A549 (cell line): ENCODE measurements around the gene PRG3. TPM values are rescaled to one million over a fixed set of nuclear protein-coding genes. Genes with fewer than 3 reads are reported as not detected.

Experiments
- ATAC-seq, 2 experiments: fragments of 200-7000 bp in 1 of 2; fragments of >200 bp in 1 of 2; cut with Nextera tagmentation in 1 of 2; cut with Tn5 transposase in 1 of 2; 3 replicates each; pipeline versions ENCODE4 v1.8.0 to v1.9.1; 2018 to 2020; ENCODE audit warnings: mild to moderate bottlenecking in 1 of 2, moderate library complexity in 1 of 2
- CTCF ChIA-PET: fragments of 300-600 bp; sonication (Branson Sonifier 250); formaldehyde crosslinking; extraction: SDS; loops from one replicate; lab custom pipeline; 2021; ENCODE audit warnings: antibody characterized with exemption, inconsistent platforms; lab: Yijun Ruan, JAX
- POLR2A ChIA-PET: fragments of 350-600 bp; formaldehyde crosslinking; extraction: SDS; loops from one replicate; lab custom pipeline; 2021; ENCODE audit warnings: antibody characterized with exemption, inconsistent platforms; lab: Yijun Ruan, JAX
- DNase-seq, 2 experiments: peaks; one replicate each; pipeline versions ENCODE4 v3.0.0 to v3.0.0-alpha.2; 2011 to 2016; ENCODE audit warnings: low read depth in 1 of 2, low spot score in 1 of 2
- FAIRE-seq: peaks from 2 replicates; lab custom pipeline; 2011; peaks lifted over from hg19 to GRCh38; lab: Jason Lieb, UNC
- H3K27ac ChIP-seq, 2 experiments: fragments of >200 bp; sonication (Bioruptor Twin); formaldehyde crosslinking; 3 replicates each; pipeline ENCODE4 v1.5.1; 2016 to 2017
- H3K4me1 ChIP-seq: fragments of >200 bp; sonication (Bioruptor Twin); formaldehyde crosslinking; 3 replicates; pipeline ENCODE4 v1.6.1; 2016
- H3K4me2 ChIP-seq: fragments of >200 bp; sonication (Bioruptor Twin); formaldehyde crosslinking; 3 replicates; pipeline ENCODE4 v1.6.1; 2016
- H3K4me3 ChIP-seq: fragments of >200 bp; sonication (Bioruptor Twin); formaldehyde crosslinking; 3 replicates; pipeline ENCODE4 v1.5.1; 2016
- H3K9me3 ChIP-seq: fragments of >200 bp; sonication (Bioruptor Twin); formaldehyde crosslinking; 3 replicates; pipeline ENCODE4 v1.6.1; 2016
- BHLHE40 ChIP-seq: IDR thresholded peaks from 2 replicates; pipeline ENCODE4 v1.6.1; 2012; ENCODE audit warnings: low read depth, low read length, inconsistent platforms
- CEBPB ChIP-seq, 2 experiments: fragments of >200 bp in 1 of 2; sonication (Bioruptor Twin) in 1 of 2; formaldehyde crosslinking in 1 of 2; IDR thresholded peaks; 2 replicates each; pipeline ENCODE4 v1.6.1; 2012 to 2016
- EHF ChIP-seq: fragments of 250-450 bp; sonication (Bioruptor Pico); IDR thresholded peaks from 2 replicates; pipeline ENCODE4 v1.5.0; 2020; ENCODE audit warnings: mild to moderate bottlenecking
- FOSL2 ChIP-seq, 2 experiments: fragments of 450-650 bp in 1 of 2; fragments of >200 bp in 1 of 2; sonication (Bioruptor Twin) in 1 of 2; formaldehyde crosslinking; IDR thresholded peaks; 2 replicates each; pipeline versions ENCODE4 v1.5.0 to v1.6.1; 2016 to 2020; ENCODE audit warnings: mild to moderate bottlenecking in 1 of 2, moderate library complexity in 1 of 2
- HES2 ChIP-seq: fragments of >200 bp; sonication (Bioruptor Twin); formaldehyde crosslinking; IDR thresholded peaks from 2 replicates; pipeline ENCODE4 v1.6.1; 2016
- HEYL ChIP-seq: fragments of 250-450 bp; sonication (Bioruptor Pico); IDR thresholded peaks from 2 replicates; pipeline ENCODE4 v1.8.0; 2021; ENCODE audit warnings: mild to moderate bottlenecking, moderate library complexity
- HOXB13 ChIP-seq: fragments of 250-450 bp; sonication (Bioruptor Pico); IDR thresholded peaks from 2 replicates; pipeline ENCODE4 v1.5.0; 2020; ENCODE audit warnings: low read depth, mild to moderate bottlenecking, moderate library complexity
- MAZ ChIP-seq: fragments of 150-350 bp; IDR thresholded peaks from 2 replicates; pipeline ENCODE4 v1.6.1; 2014; ENCODE audit warnings: antibody characterized with exemption, low read depth, low read length, borderline replicate concordance
- MYC ChIP-seq: IDR thresholded peaks from 2 replicates; pipeline ENCODE4 v1.6.1; 2012; ENCODE audit warnings: mild to moderate bottlenecking, inconsistent platforms, low read length, improper control_type of control experiment, borderline replicate concordance
- PBX3 ChIP-seq: IDR thresholded peaks from 2 replicates; pipeline ENCODE4 v1.6.1; 2012
- RARB ChIP-seq: fragments of 250-450 bp; sonication (Bioruptor Pico); IDR thresholded peaks from 2 replicates; pipeline ENCODE4 v1.8.0; 2021; ENCODE audit warnings: mild to moderate bottlenecking, moderate library complexity
- RFX5 ChIP-seq: fragments of 450-650 bp; IDR thresholded peaks from 2 replicates; pipeline ENCODE4 v1.7.1; 2014; ENCODE audit warnings: antibody characterized with exemption, mild to moderate bottlenecking, moderate library complexity
- WGBS: methylation state at CpG from one replicate; pipeline ENCODE4 v1.1.6; 2017; ENCODE audit errors: missing lambda C conversion rate; 5-methylcytosine and 5-hydroxymethylcytosine counted together
- polyA plus RNA-seq, 4 experiments: library from polyadenylated mRNA; depleted of rRNA in 3 of 4; stranded (reverse); fragments of >200 nt; fragmentation: RNase III in 1 of 4; extraction: RNeasy Plus Mini Kit Qiagen cat#74134 plus additional on column Dnase treatment in 1 of 4; gene quantifications; 2 replicates in 3 of 4; 3 replicates in 1 of 4; pipeline ENCODE4 v1.2.3, GENCODE V29; 2011 to 2017
- TF ChIP-seq, protein P1 (sequence below): fragments of 250-450 bp; sonication (Bioruptor Pico); IDR thresholded peaks from 2 replicates; pipeline ENCODE4 v1.5.0; 2021; ENCODE audit warnings: mild to moderate bottlenecking, moderate library complexity, borderline replicate concordance
- TF ChIP-seq, protein P2 (sequence below): fragments of >200 bp; sonication (Bioruptor Twin); formaldehyde crosslinking; IDR thresholded peaks from 3 replicates; pipeline ENCODE4 v1.6.1; 2016
- TF ChIP-seq, protein P3 (sequence below): IDR thresholded peaks from 2 replicates; pipeline ENCODE4 v1.6.1; 2012
- TF ChIP-seq, protein P4 (sequence below): fragments of 250-450 bp; sonication (Bioruptor Pico); IDR thresholded peaks from 2 replicates; pipeline ENCODE4 v1.5.0; 2020; ENCODE audit warnings: low read depth, mild to moderate bottlenecking, moderate library complexity

Gene PRG3
- polyA plus RNA-seq, 2 of the 4 experiments (the other 2 are of a cell fraction): not detected

- H3K4me2 ChIP-seq: no peak overlapping the region
- ChIA-PET CTCF (interaction anchor here (1.0 to 1.7 kb wide), 6 partner anchors 10 to 197 kb away, joined by 3 to 5 read pairs (median 3); no protein-coding TSS in a partner anchor), POLR2A (interaction anchor here (1.1 kb wide), 1 partner anchor 19 kb away, joined by 4 read pairs; no protein-coding TSS in a partner anchor)
- H3K27ac ChIP-seq: no peak overlapping the region
- WGBS: 97% methylated on average over 9 of the region's 9 CpGs
- H3K4me3 ChIP-seq: no peak overlapping the region
- H3K9me3 ChIP-seq: no peaks in the 10 kb centered on the region
- TF ChIP-seq CEBPB (IDR thresholded peaks at IDR 0.05) (no peak), FOSL2 (IDR thresholded peaks at IDR 0.05) (no peak), FOSL2 (CRISPR knock-in tag; IDR thresholded peaks at IDR 0.05) (0 out of 2 replicates have a peak, but pooled peaks have one; percentile 5)
- peaks cover 26% of the 10 kb centered on the region for H3K4me1 ChIP-seq
- no peak for ATAC-seq
- FAIRE-seq: no peak
- DNase-seq: no peak
These were observed 50.9 kb downstream of the PRG3 start for GRCh38 chr11:57330029-57330428.

GRCh38 chr11:57327721-57328120 lies 53.2 kb downstream of the PRG3 start:
- H3K4me2 ChIP-seq: no peak overlapping the region
- FAIRE-seq: no peak
- peaks cover 24% of the 10 kb centered on the region for H3K4me1 ChIP-seq
- POLR2A ChIA-PET: no interaction called here
- H3K27ac ChIP-seq: no peak overlapping the region
- DNase-seq: no peak
- 95% methylated on average over 5 of the region's 5 CpGs for WGBS
- ATAC-seq: no peak
- CTCF ChIA-PET: interaction anchor here (0.6 to 2.9 kb wide), 5 partner anchors 10 to 487 kb away, joined by 3 to 12 read pairs (median 4); partner anchors contain the start of gene P2RX3
- TF ChIP-seq RFX5 (no peak), HOXB13 (CRISPR knock-in tag) (no peak), RARB (no peak), EHF (CRISPR knock-in tag) (no peak), HEYL (no peak), PBX3 (no peak), MAZ (no peak), CEBPB (IDR thresholded peaks at IDR 0.05) (no peak), MYC (no peak), HES2 (no peak), BHLHE40 (no peak)
- TF ChIP-seq, protein P1, sequence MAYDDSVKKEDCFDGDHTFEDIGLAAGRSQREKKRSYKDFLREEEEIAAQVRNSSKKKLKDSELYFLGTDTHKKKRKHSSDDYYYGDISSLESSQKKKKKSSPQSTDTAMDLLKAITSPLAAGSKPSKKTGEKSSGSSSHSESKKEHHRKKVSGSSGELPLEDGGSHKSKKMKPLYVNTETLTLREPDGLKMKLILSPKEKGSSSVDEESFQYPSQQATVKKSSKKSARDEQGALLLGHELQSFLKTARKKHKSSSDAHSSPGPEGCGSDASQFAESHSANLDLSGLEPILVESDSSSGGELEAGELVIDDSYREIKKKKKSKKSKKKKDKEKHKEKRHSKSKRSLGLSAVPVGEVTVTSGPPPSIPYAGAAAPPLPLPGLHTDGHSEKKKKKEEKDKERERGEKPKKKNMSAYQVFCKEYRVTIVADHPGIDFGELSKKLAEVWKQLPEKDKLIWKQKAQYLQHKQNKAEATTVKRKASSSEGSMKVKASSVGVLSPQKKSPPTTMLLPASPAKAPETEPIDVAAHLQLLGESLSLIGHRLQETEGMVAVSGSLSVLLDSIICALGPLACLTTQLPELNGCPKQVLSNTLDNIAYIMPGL: no peak
- TF ChIP-seq, protein P2, sequence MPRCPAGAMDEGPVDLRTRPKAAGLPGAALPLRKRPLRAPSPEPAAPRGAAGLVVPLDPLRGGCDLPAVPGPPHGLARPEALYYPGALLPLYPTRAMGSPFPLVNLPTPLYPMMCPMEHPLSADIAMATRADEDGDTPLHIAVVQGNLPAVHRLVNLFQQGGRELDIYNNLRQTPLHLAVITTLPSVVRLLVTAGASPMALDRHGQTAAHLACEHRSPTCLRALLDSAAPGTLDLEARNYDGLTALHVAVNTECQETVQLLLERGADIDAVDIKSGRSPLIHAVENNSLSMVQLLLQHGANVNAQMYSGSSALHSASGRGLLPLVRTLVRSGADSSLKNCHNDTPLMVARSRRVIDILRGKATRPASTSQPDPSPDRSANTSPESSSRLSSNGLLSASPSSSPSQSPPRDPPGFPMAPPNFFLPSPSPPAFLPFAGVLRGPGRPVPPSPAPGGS: no peak
- TF ChIP-seq, protein P3, sequence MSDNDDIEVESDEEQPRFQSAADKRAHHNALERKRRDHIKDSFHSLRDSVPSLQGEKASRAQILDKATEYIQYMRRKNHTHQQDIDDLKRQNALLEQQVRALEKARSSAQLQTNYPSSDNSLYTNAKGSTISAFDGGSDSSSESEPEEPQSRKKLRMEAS: no peak
- TF ChIP-seq, protein P4, sequence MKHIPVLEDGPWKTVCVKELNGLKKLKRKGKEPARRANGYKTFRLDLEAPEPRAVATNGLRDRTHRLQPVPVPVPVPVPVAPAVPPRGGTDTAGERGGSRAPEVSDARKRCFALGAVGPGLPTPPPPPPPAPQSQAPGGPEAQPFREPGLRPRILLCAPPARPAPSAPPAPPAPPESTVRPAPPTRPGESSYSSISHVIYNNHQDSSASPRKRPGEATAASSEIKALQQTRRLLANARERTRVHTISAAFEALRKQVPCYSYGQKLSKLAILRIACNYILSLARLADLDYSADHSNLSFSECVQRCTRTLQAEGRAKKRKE (CRISPR knock-in tag): no peak
- H3K9me3 ChIP-seq: no peaks in the 10 kb centered on the region
- H3K4me3 ChIP-seq: no peak overlapping the region

Other genes with a start within 250 kb of the PRG3 start
- 0.04 TPM in 1 of 2 replicates, not detected in the other for gene LRRC55, start 199.2 kb downstream of the PRG3 start, polyA plus RNA-seq (2011; rRNA removed)
- gene LRRC55, start 199.2 kb downstream of the PRG3 start, polyA plus RNA-seq (2017; fragmentation: RNase III; extraction: RNeasy Plus Mini Kit Qiagen cat#74134 plus additional on column Dnase treatment): 0.01 TPM in 1 of 3 replicates, not detected in the others
- 0.08 and 0.14 TPM in 2 replicates for gene APLNR, start 143.9 kb downstream of the PRG3 start, polyA plus RNA-seq (2011; rRNA removed)
- 0.08 to 0.09 TPM (median 0.08 TPM) in 3 replicates for gene APLNR, start 143.9 kb downstream of the PRG3 start, polyA plus RNA-seq (2017; fragmentation: RNase III; extraction: RNeasy Plus Mini Kit Qiagen cat#74134 plus additional on column Dnase treatment)
- 35.0 and 36.5 TPM in 2 replicates for gene TNKS1BP1, start 56.2 kb downstream of the PRG3 start, polyA plus RNA-seq (2011; rRNA removed)
- 46.2 to 54.5 TPM (median 53.1 TPM) in 3 replicates for gene TNKS1BP1, start 56.2 kb downstream of the PRG3 start, polyA plus RNA-seq (2017; fragmentation: RNase III; extraction: RNeasy Plus Mini Kit Qiagen cat#74134 plus additional on column Dnase treatment)
- 282 and 288 TPM in 2 replicates for gene SSRP1, start 45.3 kb downstream of the PRG3 start, polyA plus RNA-seq (2011; rRNA removed)
- gene SSRP1, start 45.3 kb downstream of the PRG3 start, polyA plus RNA-seq (2017; fragmentation: RNase III; extraction: RNeasy Plus Mini Kit Qiagen cat#74134 plus additional on column Dnase treatment): 323 to 357 TPM (median 335 TPM) in 3 replicates
- 0.36 and 0.37 TPM in 2 replicates for gene P2RX3, start 42.8 kb downstream of the PRG3 start, polyA plus RNA-seq (2011; rRNA removed)
- 0.05 to 0.17 TPM in 2 of 3 replicates, not detected in the other for gene P2RX3, start 42.8 kb downstream of the PRG3 start, polyA plus RNA-seq (2017; fragmentation: RNase III; extraction: RNeasy Plus Mini Kit Qiagen cat#74134 plus additional on column Dnase treatment)
- not detected in 2 replicates for gene PRG2, start 9.5 kb upstream of the PRG3 start, polyA plus RNA-seq (2011; rRNA removed)
- not detected in 3 replicates for gene PRG2, start 9.5 kb upstream of the PRG3 start, polyA plus RNA-seq (2017; fragmentation: RNase III; extraction: RNeasy Plus Mini Kit Qiagen cat#74134 plus additional on column Dnase treatment)
- 0.30 TPM in 2 replicates for gene SLC43A3, start 46.0 kb upstream of the PRG3 start, polyA plus RNA-seq (2011; rRNA removed)
- gene SLC43A3, start 46.0 kb upstream of the PRG3 start, polyA plus RNA-seq (2017; fragmentation: RNase III; extraction: RNeasy Plus Mini Kit Qiagen cat#74134 plus additional on column Dnase treatment): 0.12 to 0.22 TPM (median 0.13 TPM) in 3 replicates
- 9.2 and 10.6 TPM in 2 replicates for gene RTN4RL2, start 79.4 kb upstream of the PRG3 start, polyA plus RNA-seq (2011; rRNA removed)
- 23.7 to 27.4 TPM (median 25.8 TPM) in 3 replicates for gene RTN4RL2, start 79.4 kb upstream of the PRG3 start, polyA plus RNA-seq (2017; fragmentation: RNase III; extraction: RNeasy Plus Mini Kit Qiagen cat#74134 plus additional on column Dnase treatment)
- gene SLC43A1, start 134.6 kb upstream of the PRG3 start, polyA plus RNA-seq (2011; rRNA removed): 4.6 and 5.3 TPM in 2 replicates
- 1.0 to 1.3 TPM (median 1.1 TPM) in 3 replicates for gene SLC43A1, start 134.6 kb upstream of the PRG3 start, polyA plus RNA-seq (2017; fragmentation: RNase III; extraction: RNeasy Plus Mini Kit Qiagen cat#74134 plus additional on column Dnase treatment)
- 248 and 249 TPM in 2 replicates for gene TIMM10, start 149.6 kb upstream of the PRG3 start, polyA plus RNA-seq (2011; rRNA removed)
- gene TIMM10, start 149.6 kb upstream of the PRG3 start, polyA plus RNA-seq (2017; fragmentation: RNase III; extraction: RNeasy Plus Mini Kit Qiagen cat#74134 plus additional on column Dnase treatment): 172 to 184 TPM (median 179 TPM) in 3 replicates
- not detected in 2 replicates for gene SMTNL1, start 156.4 kb upstream of the PRG3 start, polyA plus RNA-seq (2011; rRNA removed)
- gene SMTNL1, start 156.4 kb upstream of the PRG3 start, polyA plus RNA-seq (2017; fragmentation: RNase III; extraction: RNeasy Plus Mini Kit Qiagen cat#74134 plus additional on column Dnase treatment): not detected in 3 replicates
- 14.8 and 17.9 TPM in 2 replicates for gene UBE2L6, start 186.5 kb upstream of the PRG3 start, polyA plus RNA-seq (2011; rRNA removed)
- 18.2 to 21.4 TPM (median 18.7 TPM) in 3 replicates for gene UBE2L6, start 186.5 kb upstream of the PRG3 start, polyA plus RNA-seq (2017; fragmentation: RNase III; extraction: RNeasy Plus Mini Kit Qiagen cat#74134 plus additional on column Dnase treatment)
- gene SERPING1, start 216.5 kb upstream of the PRG3 start, polyA plus RNA-seq (2011; rRNA removed): 0.59 and 0.91 TPM in 2 replicates
- 0.10 to 0.63 TPM (median 0.53 TPM) in 3 replicates for gene SERPING1, start 216.5 kb upstream of the PRG3 start, polyA plus RNA-seq (2017; fragmentation: RNase III; extraction: RNeasy Plus Mini Kit Qiagen cat#74134 plus additional on column Dnase treatment)